ENCODE results near the gene DLGAP3. TPM values are rescaled to one million over a fixed set of nuclear protein-coding genes. Genes with fewer than 3 reads are reported as not detected.

Gene DLGAP3
- total RNA-seq, result under 1 TPM in 2 of 4 donors, not detected in 2; 0.18 to 0.19 TPM

- Histone ChIP-seq H3K9me3 (no peaks in the 10 kb centered on the region), H3K4me1 (peaks cover 6 to 24% (median 12%) of the 10 kb centered on the region in 3 donors), H3K27ac (no peak within 1 kb of the TSS), H3K4me3 (peak within 1 kb of the TSS; percentile 20 to 68 (median 38)), H3K36me3 (no peaks in the 10 kb centered on the region), H3K27me3 (peaks cover 10 to 89% (median 31%) of the 10 kb centered on the region in 4 donors)
- intact Hi-C loops (cut with DNase I), result no loop called here
- no CpG with 5 or more reads among the region's 50 CpGs for WGBS, 2 donors
- DNase-seq, result no peak
- TF ChIP-seq CTCF (IDR thresholded peaks at IDR 0.05) (no peak), POLR2A (IDR thresholded peaks at IDR 0.05) (no peak)
Observed at GRCh38 chr1:34929497-34929852, at the start of gene DLGAP3. TSS of gene DLGAP3 (minus strand) at chr1:34929650. CDS start at chr1:34905383, 24,267 bp downstream.

GRCh38 chr1:34978921-34979320 is 49.5 kb upstream of the DLGAP3 start:
- no peaks in the 10 kb centered on the region for H3K27me3 ChIP-seq
- no peaks in the 10 kb centered on the region for H3K9me3 ChIP-seq
- no peak overlapping the region for H3K27ac ChIP-seq
- TF ChIP-seq POLR2A (IDR thresholded peaks at IDR 0.05) (no peak), CTCF (IDR thresholded peaks at IDR 0.05) (no peak)
- H3K4me3 ChIP-seq, result no peak overlapping the region
- WGBS, 2 donors, result 63 to 73% methylated on average over 3 to 4 of the region's 6 CpGs
- peaks cover 3 to 13% (median 8%) of the 10 kb centered on the region in 3 donors for H3K4me1 ChIP-seq
- no peak for DNase-seq
- H3K36me3 ChIP-seq, result peaks cover 0 to 31% (median 0%) of the 10 kb centered on the region in 3 donors
- intact Hi-C loops (cut with DNase I), result no loop called here

- TF ChIP-seq CTCF (IDR thresholded peaks at IDR 0.05) (no peak), POLR2A (IDR thresholded peaks at IDR 0.05) (no peak)
- 94 to 100% methylated on average over 2 of the region's 2 CpGs for WGBS, 2 donors
- Histone ChIP-seq H3K4me1 (peaks cover 0 to 2% (median under 1%) of the 10 kb centered on the region in 3 donors), H3K4me3 (no peak overlapping the region), H3K9me3 (no peaks in the 10 kb centered on the region), H3K27me3 (no peaks in the 10 kb centered on the region), H3K27ac (no peak overlapping the region), H3K36me3 (peaks cover 0 to 31% (median 0%) of the 10 kb centered on the region in 3 donors)
- DNase-seq, result no peak
- intact Hi-C loops (cut with DNase I), result no loop called here
Observed at GRCh38 chr1:34977858-34978257, 48.4 kb upstream of the DLGAP3 start.

GRCh38 chr1:34977210-34977471 is 47.7 kb upstream of the DLGAP3 start:
- no peak for TF ChIP-seq POLR2A (IDR thresholded peaks at IDR 0.05)
- TF ChIP-seq CTCF (IDR thresholded peaks at IDR 0.05), result no peak
- no peak overlapping the region for H3K27ac ChIP-seq
- peaks cover 0 to 27% (median 0%) of the 10 kb centered on the region in 3 donors for H3K36me3 ChIP-seq
- H3K4me1 ChIP-seq, result no peaks in the 10 kb centered on the region
- WGBS, 2 donors, result 90 to 100% methylated on average over 2 of the region's 13 CpGs
- H3K9me3 ChIP-seq, result no peaks in the 10 kb centered on the region
- DNase-seq, result no peak
- H3K4me3 ChIP-seq, result no peak overlapping the region
- H3K27me3 ChIP-seq, result no peaks in the 10 kb centered on the region
- intact Hi-C loops (cut with DNase I), result no loop called here

GRCh38 chr1:34976384-34977209 is 47.1 kb upstream of the DLGAP3 start:
- no peak for TF ChIP-seq CTCF (IDR thresholded peaks at IDR 0.05)
- TF ChIP-seq POLR2A (IDR thresholded peaks at IDR 0.05), result no peak
- H3K9me3 ChIP-seq, result no peaks in the 10 kb centered on the region

More at GRCh38 chr1:34976384-34977209, 47.1 kb upstream of the DLGAP3 start:
- intact Hi-C loops (cut with DNase I), result no loop called here
- no peak overlapping the region for H3K4me3 ChIP-seq
- H3K27me3 ChIP-seq, result no peaks in the 10 kb centered on the region
- H3K36me3 ChIP-seq, result peaks cover 0 to 21% (median 0%) of the 10 kb centered on the region in 3 donors
- no peak overlapping the region for H3K27ac ChIP-seq
- 82 to 93% methylated on average over 5 to 21 of the region's 72 CpGs for WGBS, 2 donors
- DNase-seq, result no peak
- H3K4me1 ChIP-seq, result no peaks in the 10 kb centered on the region
